ENCODE measurements around the gene QRSL1. TPM values are rescaled to one million over a fixed set of nuclear protein-coding genes. Genes with fewer than 3 reads are reported as not detected.

QRSL1 gene
- total and polyA plus RNA-seq, 2 of the 4 experiments (the other 2 are of a cell fraction) = 6.1 to 10.9 TPM

DNA sequence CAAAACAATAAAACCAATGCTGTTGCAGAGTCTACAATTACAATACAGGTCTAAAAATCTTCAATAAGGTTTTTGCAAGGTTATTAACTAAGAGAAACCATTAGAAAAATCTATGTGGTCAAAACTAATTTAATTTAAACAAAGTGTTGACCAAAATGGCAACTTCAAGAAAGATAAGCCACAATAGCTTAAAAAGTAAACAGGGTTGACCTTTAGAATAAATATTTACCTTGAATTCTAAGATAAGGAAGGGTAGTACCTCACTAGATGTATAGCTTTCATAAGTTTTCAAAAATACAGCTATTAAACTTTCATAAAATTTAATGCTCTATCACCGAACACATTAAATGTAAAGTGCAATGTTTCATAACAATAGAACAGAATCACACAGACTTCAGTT, 11.5 kb upstream of the QRSL1 start:
- ChIA-PET POLR2A (ENCODE audit: unreplicated experiment) (no interaction called here), CTCF (no interaction called here)
- no CpG with 5 or more reads among the region's 1 CpG for WGBS, 2 experiments (ENCODE audit: extremely low coverage in 2 of 2, insufficient read length in 1 of 2)
- Histone ChIP-seq H2BK20ac (ENCODE audit: low read depth, low read length) (no peak overlapping the region), H3K9me3 (ENCODE audit: control insufficient read depth, insufficient read depth, low read length) (no peaks in the 10 kb centered on the region), H3K56ac (ENCODE audit: extremely low read depth, insufficient read depth, low read length) (no peak overlapping the region), H2AK5ac (ENCODE audit: low read depth, low read length) (no peak overlapping the region), H4K5ac (ENCODE audit: low read depth, low read length) (no peak overlapping the region), H3K14ac (replicated peaks; ENCODE audit: low read depth, low read length) (no peak overlapping the region), H2BK5ac (ENCODE audit: low read depth, low read length, poor library complexity, severe bottlenecking) (no peak overlapping the region), H3K9ac (ENCODE audit: low read depth, low read length) (no peak overlapping the region), H3K4me1 (ENCODE audit: control insufficient read depth, insufficient read depth, low read length) (no peaks in the 10 kb centered on the region), H2BK15ac (ENCODE audit: low read depth, low read length) (no peak overlapping the region), H3K27me3 (ENCODE audit: control insufficient read depth, insufficient read depth, low read length) (no peaks in the 10 kb centered on the region), H3K18ac (ENCODE audit: low read depth, low read length) (no peak overlapping the region), H3K4me2 (ENCODE audit: low read depth, low read length) (no peak overlapping the region), H3K4me3 (ENCODE audit: insufficient read depth, low read depth, low read length) (no peak overlapping the region), H3K23ac (ENCODE audit: low read depth, low read length) (no peak overlapping the region), H3K9me1 (ENCODE audit: insufficient read depth, low read length) (no peaks in the 10 kb centered on the region), H3K27ac (ENCODE audit: insufficient read depth, low read length) (no peak overlapping the region), H3K4ac (ENCODE audit: low read depth, low read length) (no peak overlapping the region), H3K36me3 (ENCODE audit: control insufficient read depth, insufficient read depth, low read length) (peaks cover 4% of the 10 kb centered on the region; the same call in 1 of the 2 replicates), H2BK120ac (ENCODE audit: low read depth, low read length) (no peak overlapping the region), H4K91ac (ENCODE audit: insufficient read depth, low read depth, low read length) (no peak overlapping the region), H3K79me1 (ENCODE audit: low read depth in 1 of 2, low read length in 2 of 2) (no peaks in the 10 kb centered on the region), H2AFZ (replicated peaks; ENCODE audit: low read length, poor library complexity) (no peak overlapping the region), H4K20me1 (ENCODE audit: insufficient read depth, low read length) (no peaks in the 10 kb centered on the region), H2AK9ac (replicated peaks; ENCODE audit: low read depth, low read length, poor library complexity) (no peak overlapping the region), H4K8ac (ENCODE audit: low read depth in 2 of 2, low read length in 2 of 2) (no peak overlapping the region)
- DNase-seq (no peak), ATAC-seq (ENCODE audit: low read depth) (no peak)
- no peak for TF ChIP-seq CHD1 (IDR thresholded peaks at IDR 0.05; ENCODE audit: low read depth, low read length)
- no TSS peak for BruUV-seq (replicated peaks)
- in situ Hi-C loops (cut with MboI; ENCODE audit: low sequenced_read_pairs) = no loop called here
- intact Hi-C loops (cut with micrococcal nuclease) = no loop called here
- dilution Hi-C loops (cut with HindIII; ENCODE audit: low sequenced_read_pairs, unreplicated experiment) = no loop called here

All from IMR-90 (cell line).